ENCODE measurements around the gene TNFSF9. TPM values are rescaled to one million over a fixed set of nuclear protein-coding genes. Genes with fewer than 3 reads are reported as not detected.

Gene TNFSF9
- total RNA-seq, 4 donors from 2014 or later: 0.17 to 0.27 TPM; not detected in 2

- Histone ChIP-seq H3K4me1 (peaks cover 0 to 19% (median 0%) of the 10 kb centered on the region in 3 donors), H3K27ac (peak overlapping the region in 3 of 4 donors; percentile 64 to 87 (median 79)), H3K4me3 (peak overlapping the region; percentile 48 to 65), H3K36me3 (no peaks in the 10 kb centered on the region), H3K9me3 (no peaks in the 10 kb centered on the region), H3K27me3 (peaks cover 12% of the 10 kb centered on the region)
- no peak for TF ChIP-seq POLR2AphosphoS5 (IDR thresholded peaks at IDR 0.05)
- TF ChIP-seq POLR2A (IDR thresholded peaks at IDR 0.05): no peak
- no peak for TF ChIP-seq CTCF (IDR thresholded peaks at IDR 0.05)
- TF ChIP-seq EP300 (IDR thresholded peaks at IDR 0.05): no peak
- peak; percentile 87 for ATAC-seq
- WGBS, 2 donors (ENCODE audit: low coverage in 1 of 2): 0% methylated on average over 11 to 20 of the region's 26 CpGs
These were observed 14.7 kb upstream of the TNFSF9 start for GRCh38 chr19:6516018-6516658.

- no peak for TF ChIP-seq POLR2AphosphoS5 (IDR thresholded peaks at IDR 0.05)
- TF ChIP-seq POLR2A (IDR thresholded peaks at IDR 0.05): no peak
- TF ChIP-seq CTCF (IDR thresholded peaks at IDR 0.05): peak in 3 of 4 experiments; percentile 92 to 99 (median 93)
- no peak for TF ChIP-seq EP300 (IDR thresholded peaks at IDR 0.05)
- peak overlapping the region in 3 of 4 donors; percentile 64 to 87 (median 79) for H3K27ac ChIP-seq
These were observed 14.1 kb upstream of the TNFSF9 start for GRCh38 chr19:6516659-6517291.

GRCh38 chr19:6518145-6518911 lies 12.5 kb upstream of the TNFSF9 start:
- Histone ChIP-seq H3K9me3 (no peaks in the 10 kb centered on the region), H3K27me3 (peaks cover 20% of the 10 kb centered on the region), H3K36me3 (no peaks in the 10 kb centered on the region), H3K4me3 (no peak overlapping the region), H3K4me1 (peaks cover 0 to 19% (median 0%) of the 10 kb centered on the region in 3 donors), H3K27ac (no peak overlapping the region)
- ATAC-seq: no peak
- 52 to 53% methylated on average over 8 to 13 of the region's 14 CpGs for WGBS, 2 donors (ENCODE audit: low coverage in 1 of 2)
- TF ChIP-seq POLR2A (IDR thresholded peaks at IDR 0.05): no peak
- TF ChIP-seq EP300 (IDR thresholded peaks at IDR 0.05): no peak
- TF ChIP-seq CTCF (IDR thresholded peaks at IDR 0.05): no peak
- no peak for TF ChIP-seq POLR2AphosphoS5 (IDR thresholded peaks at IDR 0.05)

More at GRCh38 chr19:6516659-6517291, 14.1 kb upstream of the TNFSF9 start:
- peak; percentile 87 for ATAC-seq
- Histone ChIP-seq H3K9me3 (no peaks in the 10 kb centered on the region), H3K36me3 (no peaks in the 10 kb centered on the region), H3K27me3 (peaks cover 12% of the 10 kb centered on the region), H3K4me1 (peaks cover 0 to 19% (median 0%) of the 10 kb centered on the region in 3 donors), H3K4me3 (peak overlapping the region; percentile 48 to 65)
- 10% methylated on average over 2 of the region's 38 CpGs; no CpG with 5 or more reads in 1 of the 2 donors for WGBS, 2 donors (ENCODE audit: low coverage in 1 of 2)

- 21 to 33% methylated on average over 2 of the region's 2 CpGs for WGBS, 2 donors (ENCODE audit: low coverage in 1 of 2)
- Histone ChIP-seq H3K4me3 (no peak overlapping the region), H3K27ac (no peak overlapping the region), H3K36me3 (no peaks in the 10 kb centered on the region), H3K9me3 (no peaks in the 10 kb centered on the region), H3K27me3 (peaks cover 20% of the 10 kb centered on the region), H3K4me1 (peaks cover 0 to 19% (median 0%) of the 10 kb centered on the region in 3 donors)
- TF ChIP-seq EP300 (IDR thresholded peaks at IDR 0.05) (no peak), POLR2A (IDR thresholded peaks at IDR 0.05) (no peak), POLR2AphosphoS5 (IDR thresholded peaks at IDR 0.05) (no peak), CTCF (IDR thresholded peaks at IDR 0.05) (no peak)
- no peak for ATAC-seq
These were observed 11.5 kb upstream of the TNFSF9 start for GRCh38 chr19:6519289-6519688.
